GM23338 (cell line): Measurements from ENCODE around the gene NAA15.

ENCODE experiments used
- CREB1 ChIP-seq: fragments of 250-450 bp; sonication (Bioruptor Pico); IDR thresholded peaks from 2 replicates; pipeline ENCODE4 v1.5.0; 2020; ENCODE audit warnings: low read depth, mild to moderate bottlenecking, moderate library complexity
- ETS1 ChIP-seq: IDR thresholded peaks from 2 replicates; pipeline ENCODE4 v1.6.1; 2016; ENCODE audit warnings: antibody characterized with exemption
- EZH2 ChIP-seq: fragments of 200-600 bp; sonication (generic); IDR thresholded peaks from one replicate; pipeline ENCODE4 v1.8.0; 2017; ENCODE audit warnings: antibody characterized with exemption, mild to moderate bottlenecking, low read depth; ENCODE audit not compliant: unreplicated experiment
- EZH2phosphoT487 ChIP-seq: fragments of 200-600 bp; sonication (generic); IDR thresholded peaks from one replicate; pipeline ENCODE4 v1.8.1; 2018; ENCODE audit warnings: antibody characterized with exemption; ENCODE audit not compliant: unreplicated experiment
- JUNB ChIP-seq: IDR thresholded peaks from one replicate; pipeline ENCODE4 v1.6.1; 2016; ENCODE audit warnings: antibody characterized with exemption; ENCODE audit not compliant: unreplicated experiment
- POLR2AphosphoS5 ChIP-seq: IDR thresholded peaks from 2 replicates; pipeline ENCODE4 v1.6.1; 2016; ENCODE audit warnings: antibody characterized with exemption, low read depth
- REST ChIP-seq: IDR thresholded peaks from one replicate; pipeline ENCODE4 v1.6.1; 2018; ENCODE audit warnings: antibody characterized with exemption; ENCODE audit not compliant: unreplicated experiment
- STAT1 ChIP-seq: IDR thresholded peaks from one replicate; pipeline ENCODE4 v1.6.1; 2016; ENCODE audit warnings: antibody characterized with exemption; ENCODE audit not compliant: unreplicated experiment
- ZNF114 ChIP-seq: fragments of 250-450 bp; sonication (Bioruptor Pico); IDR thresholded peaks from 2 replicates; pipeline ENCODE4 v1.5.0; 2020; ENCODE audit warnings: mild to moderate bottlenecking, moderate library complexity
- ZNF331 ChIP-seq: fragments of 250-450 bp; sonication (Bioruptor Pico); IDR thresholded peaks from 2 replicates; pipeline ENCODE4 v1.5.0; 2020; ENCODE audit warnings: low read depth, mild to moderate bottlenecking, moderate library complexity
- TF ChIP-seq, protein P1 (sequence below), 2 experiments: fragments of 200-600 bp in 1 of 2; sonication (generic) in 1 of 2; conservative IDR thresholded peaks; 2 replicates each; pipeline versions ENCODE4 v1.5.1 to v1.6.1; 2016 to 2017; ENCODE audit warnings: antibody characterized with exemption in 2 of 2, low read depth in 2 of 2, mild to moderate bottlenecking in 2 of 2, moderate library complexity in 1 of 2

- TF ChIP-seq, protein P1, sequence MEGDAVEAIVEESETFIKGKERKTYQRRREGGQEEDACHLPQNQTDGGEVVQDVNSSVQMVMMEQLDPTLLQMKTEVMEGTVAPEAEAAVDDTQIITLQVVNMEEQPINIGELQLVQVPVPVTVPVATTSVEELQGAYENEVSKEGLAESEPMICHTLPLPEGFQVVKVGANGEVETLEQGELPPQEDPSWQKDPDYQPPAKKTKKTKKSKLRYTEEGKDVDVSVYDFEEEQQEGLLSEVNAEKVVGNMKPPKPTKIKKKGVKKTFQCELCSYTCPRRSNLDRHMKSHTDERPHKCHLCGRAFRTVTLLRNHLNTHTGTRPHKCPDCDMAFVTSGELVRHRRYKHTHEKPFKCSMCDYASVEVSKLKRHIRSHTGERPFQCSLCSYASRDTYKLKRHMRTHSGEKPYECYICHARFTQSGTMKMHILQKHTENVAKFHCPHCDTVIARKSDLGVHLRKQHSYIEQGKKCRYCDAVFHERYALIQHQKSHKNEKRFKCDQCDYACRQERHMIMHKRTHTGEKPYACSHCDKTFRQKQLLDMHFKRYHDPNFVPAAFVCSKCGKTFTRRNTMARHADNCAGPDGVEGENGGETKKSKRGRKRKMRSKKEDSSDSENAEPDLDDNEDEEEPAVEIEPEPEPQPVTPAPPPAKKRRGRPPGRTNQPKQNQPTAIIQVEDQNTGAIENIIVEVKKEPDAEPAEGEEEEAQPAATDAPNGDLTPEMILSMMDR (conservative IDR thresholded peaks at IDR 0.05; ENCODE audit: low read depth in 2 of 2), result no peak
- no peak for TF ChIP-seq POLR2AphosphoS5
- TF ChIP-seq EZH2, result no peak
- no peak for TF ChIP-seq EZH2phosphoT487
- no peak for TF ChIP-seq CREB1 (CRISPR knock-in tag)
- no peak for TF ChIP-seq REST
- no peak for TF ChIP-seq STAT1
- no peak for TF ChIP-seq ETS1
- no peak for TF ChIP-seq ZNF331 (CRISPR knock-in tag)
- no peak for TF ChIP-seq JUNB
- TF ChIP-seq ZNF114 (CRISPR knock-in tag), result no peak
Observed at GRCh38 chr4:139329665-139330200, 28.4 kb downstream of the NAA15 start.
